K562 (cell line): Measurements from ENCODE around the gene ZNF689. TPM values are rescaled to one million over a fixed set of nuclear protein-coding genes. Genes with fewer than 3 reads are reported as not detected.

ENCODE experiments used
- ATAC-seq: fragments of 200-7000 bp; cut with Tn5 transposase; 3 replicates; pipeline ENCODE4 v1.9.1; 2020; ENCODE audit warnings: moderate library complexity
- BruUV-seq: library from RNA; stranded (reverse); fragments of 400-500 nt; replicated peaks from 2 replicates; lab custom pipeline; 2021; lab: Mats Ljungman, UMichigan
- CTCF ChIA-PET: fragments of 300-600 bp; formaldehyde crosslinking; extraction: SDS; loops from one replicate; lab custom pipeline; 2021; ENCODE audit warnings: low intra/inter-chr PET ratio; lab: Yijun Ruan, JAX
- POLR2A ChIA-PET: fragments of 300-600, 350-650 bp; sonication (Branson Sonifier 250); formaldehyde crosslinking; extraction: SDS; loops from one replicate; lab custom pipeline; 2021; ENCODE audit warnings: antibody characterized with exemption, inconsistent platforms; lab: Yijun Ruan, JAX
- DNase-seq, 4 experiments: peaks; one replicate each; pipeline versions ENCODE4 v3.0.0 to v3.0.0-alpha.2; 2011 to 2018; ENCODE audit warnings: low spot score in 3 of 4, mixed read lengths in 3 of 4; ENCODE audit errors: extremely low read depth in 1 of 4
- FAIRE-seq: peaks from 2 replicates; lab custom pipeline; 2011; peaks lifted over from hg19 to GRCh38; lab: Jason Lieb, UNC
- H2AFZ ChIP-seq: 2 replicates; pipeline ENCODE4 v1.6.0; 2011; ENCODE audit warnings: low read depth, low read length, control low read depth, inconsistent platforms
- H3K27ac ChIP-seq: fragments of 200-600 bp; 3 replicates; pipeline ENCODE4 v1.8.0; 2011; ENCODE audit warnings: low read depth, mild to moderate bottlenecking, control low read depth, inconsistent platforms, low read length, moderate library complexity, mixed read lengths; ENCODE audit errors: extremely low read depth
- H3K27me3 ChIP-seq, 2 experiments: fragments of 300-600 bp in 1 of 2; 2 replicates in 1 of 2; 3 replicates in 1 of 2; pipeline versions ENCODE4 v1.6.0 to v1.8.0; 2011; ENCODE audit warnings: inconsistent platforms in 2 of 2, low read length in 2 of 2, mild to moderate bottlenecking in 1 of 2, mixed read lengths in 1 of 2, moderate library complexity in 1 of 2; ENCODE audit not compliant: control insufficient read depth in 2 of 2, insufficient read depth in 2 of 2
- H3K36me3 ChIP-seq: fragments of 300-600 bp; 3 replicates; pipeline ENCODE4 v1.8.0; 2011; ENCODE audit warnings: mild to moderate bottlenecking, low read length, inconsistent platforms; ENCODE audit not compliant: control insufficient read depth, insufficient read depth
- H3K4me1 ChIP-seq, 2 experiments: fragments of 200-600 bp in 1 of 2; replicated peaks in 1 of 2; 2 replicates in 1 of 2; 3 replicates in 1 of 2; pipeline versions ENCODE4 v1.5.1 to v1.8.0; 2011; ENCODE audit warnings: inconsistent platforms in 2 of 2, low read length in 2 of 2, mild to moderate bottlenecking in 1 of 2, mixed read lengths in 1 of 2, moderate library complexity in 1 of 2; ENCODE audit not compliant: control insufficient read depth in 2 of 2, insufficient read depth in 2 of 2
- H3K4me2 ChIP-seq: 2 replicates; pipeline ENCODE4 v1.6.1; 2011; ENCODE audit warnings: low read length, control low read depth, inconsistent platforms, mixed read lengths; ENCODE audit not compliant: insufficient read depth
- H3K4me3 ChIP-seq: fragments of 200-600 bp; sonication (generic), shearing (Covaris generic); 2 replicates; pipeline ENCODE4 v1.5.1; 2016; ENCODE audit warnings: control low read depth, inconsistent platforms
- H3K79me2 ChIP-seq: fragments of 200-600 bp; 3 replicates; pipeline ENCODE4 v1.8.0; 2011; ENCODE audit warnings: low read length, inconsistent platforms; ENCODE audit not compliant: control insufficient read depth, insufficient read depth
- H3K9ac ChIP-seq, 2 experiments: 2 replicates each; pipeline versions ENCODE4 v1.6.0 to v1.6.1; 2011; ENCODE audit warnings: low read depth in 2 of 2, low read length in 2 of 2, control low read depth in 1 of 2, inconsistent platforms in 1 of 2, mild to moderate bottlenecking in 1 of 2, mixed read lengths in 1 of 2; ENCODE audit not compliant: insufficient read depth in 1 of 2
- H3K9me1 ChIP-seq: one replicate; pipeline ENCODE4 v1.6.0; 2011; ENCODE audit warnings: inconsistent platforms, mild to moderate bottlenecking, low read length, moderate library complexity; ENCODE audit not compliant: control insufficient read depth, insufficient read depth
- H3K9me3 ChIP-seq: replicated peaks from 2 replicates; pipeline ENCODE4 v1.5.1; 2011; ENCODE audit warnings: low read depth, low read length, inconsistent platforms; ENCODE audit not compliant: control insufficient read depth, insufficient read depth
- H4K20me1 ChIP-seq: replicated peaks from 2 replicates; pipeline ENCODE4 v1.6.1; 2011; ENCODE audit warnings: low read length, inconsistent platforms, mixed read lengths; ENCODE audit not compliant: control insufficient read depth, insufficient read depth
- EGR1 ChIP-seq: fragments of 450-650 bp; conservative IDR thresholded peaks from 2 replicates; pipeline ENCODE4 v1.6.1; 2017; ENCODE audit warnings: mild to moderate bottlenecking
- LEF1 ChIP-seq: fragments of 450-650 bp; IDR thresholded peaks from 2 replicates; pipeline ENCODE4 v1.6.1; 2016; ENCODE audit warnings: mild to moderate bottlenecking
- POLR2AphosphoS2 ChIP-seq: IDR thresholded peaks from 2 replicates; pipeline ENCODE4 v1.6.1; 2012; ENCODE audit warnings: low read length, improper control_type of control experiment
- TRIM28 ChIP-seq: fragments of 450-650 bp; IDR thresholded peaks from 2 replicates; pipeline ENCODE4 v1.6.1; 2017
- ZNF143 ChIP-seq: sonication (generic); formaldehyde crosslinking; IDR thresholded peaks from 2 replicates; pipeline ENCODE4 v1.9.0; 2022; ENCODE audit warnings: mild to moderate bottlenecking, missing genetic modification reagents
- WGBS: fragments of 100-300 bp; shearing (Covaris generic); methylation state at CpG from one replicate; pipeline ENCODE4 v1.1.6; 2016; ENCODE audit warnings: low coverage, mixed read lengths; ENCODE audit not compliant: insufficient coverage; ENCODE audit errors: missing lambda C conversion rate; 5-methylcytosine and 5-hydroxymethylcytosine counted together
- in situ Hi-C: fragments of 300-500 bp; cut with MboI; formaldehyde crosslinking; loops from 4 replicates; pipeline ENCODE4 v1.15.0; 2018; ENCODE audit warnings: inconsistent platforms, mixed read lengths
- intact Hi-C: fragments of 100-400 bp; cut with micrococcal nuclease; formaldehyde crosslinking; loops from 2 replicates; pipeline ENCODE4 v1.14.2; 2022
- polyA plus RNA-seq, 8 experiments: library from polyadenylated mRNA; depleted of rRNA in 4 of 8; stranded (reverse) in 5 of 8; unstranded in 3 of 8; fragments of >200 nt; fragmentation: Nextera tagmentation in 2 of 8; fragmentation: Illumina TruSeq in 1 of 8; extraction: Ambion mirVana in 2 of 8; extraction: Trizol in 1 of 8; gene quantifications; 2 replicates each; pipeline versions ENCODE4 v1.2.1 to v1.2.3, GENCODE V29; 2011 to 2014; ENCODE audit warnings: inconsistent platforms in 1 of 8, missing spikeins in 1 of 8
- total RNA-seq, 7 experiments: library from RNA; depleted of rRNA in 6 of 7; stranded (reverse); fragments of >200 nt in 6 of 7; fragmentation: Illumina TruSeq in 2 of 7; extraction: Trizol in 2 of 7; gene quantifications; 2 replicates each; pipeline versions ENCODE4 v1.2.1 to v1.2.3, GENCODE V29; 2011 to 2021; ENCODE audit warnings: low replicate concordance in 1 of 7
- TF ChIP-seq, protein P1 (sequence below): fragments of 450-650 bp; IDR thresholded peaks from 2 replicates; pipeline ENCODE4 v1.6.1; 2016; ENCODE audit warnings: low read depth

Gene ZNF689
- total and polyA plus RNA-seq, 9 of the 15 experiments (the other 6 are each of a cell fraction or from before 2014, with no cell fraction given), result 5.4 to 15.4 (median 10.8) TPM

GRCh38 chr16:30574678-30575077 is 35.5 kb downstream of the ZNF689 start:
- Histone ChIP-seq H3K79me2 (peaks cover 38% of the 10 kb centered on the region), H4K20me1 (no peaks in the 10 kb centered on the region), H3K4me1 (peaks cover 11 to 35% of the 10 kb centered on the region in 2 experiments; a peak in 4 of 5 replicates), H3K9me1 (no peaks in the 10 kb centered on the region), H3K36me3 (peaks cover 29% of the 10 kb centered on the region; the same call in 2 of the 3 replicates), H3K27me3 (no peaks in the 10 kb centered on the region), H3K4me2 (peak overlapping the region; percentile 43), H3K27ac (peak overlapping the region; percentile 19), H3K9me3 (no peaks in the 10 kb centered on the region), H2AFZ (no peak overlapping the region), H3K9ac (0 out of 4 replicates have a peak overlapping the region, but pooled peaks of 1 of the 2 experiments have one; percentile 20)
- ChIA-PET POLR2A (interaction anchor here (0.9 to 1.3 kb wide), 2 partner anchors 8 to 11 kb away, joined by 3 to 5 read pairs; partner anchors contain the start of gene ZNF785), CTCF (no interaction called here)
- ATAC-seq (no peak), DNase-seq (no peak)
- intact Hi-C loops, result no loop called here
- TF ChIP-seq TRIM28 (no peak), LEF1 (no peak), EGR1 (peak; percentile 68), ZNF143 (CRISPR knock-in tag) (no peak), POLR2AphosphoS2 (no peak)
- TF ChIP-seq, protein P1, sequence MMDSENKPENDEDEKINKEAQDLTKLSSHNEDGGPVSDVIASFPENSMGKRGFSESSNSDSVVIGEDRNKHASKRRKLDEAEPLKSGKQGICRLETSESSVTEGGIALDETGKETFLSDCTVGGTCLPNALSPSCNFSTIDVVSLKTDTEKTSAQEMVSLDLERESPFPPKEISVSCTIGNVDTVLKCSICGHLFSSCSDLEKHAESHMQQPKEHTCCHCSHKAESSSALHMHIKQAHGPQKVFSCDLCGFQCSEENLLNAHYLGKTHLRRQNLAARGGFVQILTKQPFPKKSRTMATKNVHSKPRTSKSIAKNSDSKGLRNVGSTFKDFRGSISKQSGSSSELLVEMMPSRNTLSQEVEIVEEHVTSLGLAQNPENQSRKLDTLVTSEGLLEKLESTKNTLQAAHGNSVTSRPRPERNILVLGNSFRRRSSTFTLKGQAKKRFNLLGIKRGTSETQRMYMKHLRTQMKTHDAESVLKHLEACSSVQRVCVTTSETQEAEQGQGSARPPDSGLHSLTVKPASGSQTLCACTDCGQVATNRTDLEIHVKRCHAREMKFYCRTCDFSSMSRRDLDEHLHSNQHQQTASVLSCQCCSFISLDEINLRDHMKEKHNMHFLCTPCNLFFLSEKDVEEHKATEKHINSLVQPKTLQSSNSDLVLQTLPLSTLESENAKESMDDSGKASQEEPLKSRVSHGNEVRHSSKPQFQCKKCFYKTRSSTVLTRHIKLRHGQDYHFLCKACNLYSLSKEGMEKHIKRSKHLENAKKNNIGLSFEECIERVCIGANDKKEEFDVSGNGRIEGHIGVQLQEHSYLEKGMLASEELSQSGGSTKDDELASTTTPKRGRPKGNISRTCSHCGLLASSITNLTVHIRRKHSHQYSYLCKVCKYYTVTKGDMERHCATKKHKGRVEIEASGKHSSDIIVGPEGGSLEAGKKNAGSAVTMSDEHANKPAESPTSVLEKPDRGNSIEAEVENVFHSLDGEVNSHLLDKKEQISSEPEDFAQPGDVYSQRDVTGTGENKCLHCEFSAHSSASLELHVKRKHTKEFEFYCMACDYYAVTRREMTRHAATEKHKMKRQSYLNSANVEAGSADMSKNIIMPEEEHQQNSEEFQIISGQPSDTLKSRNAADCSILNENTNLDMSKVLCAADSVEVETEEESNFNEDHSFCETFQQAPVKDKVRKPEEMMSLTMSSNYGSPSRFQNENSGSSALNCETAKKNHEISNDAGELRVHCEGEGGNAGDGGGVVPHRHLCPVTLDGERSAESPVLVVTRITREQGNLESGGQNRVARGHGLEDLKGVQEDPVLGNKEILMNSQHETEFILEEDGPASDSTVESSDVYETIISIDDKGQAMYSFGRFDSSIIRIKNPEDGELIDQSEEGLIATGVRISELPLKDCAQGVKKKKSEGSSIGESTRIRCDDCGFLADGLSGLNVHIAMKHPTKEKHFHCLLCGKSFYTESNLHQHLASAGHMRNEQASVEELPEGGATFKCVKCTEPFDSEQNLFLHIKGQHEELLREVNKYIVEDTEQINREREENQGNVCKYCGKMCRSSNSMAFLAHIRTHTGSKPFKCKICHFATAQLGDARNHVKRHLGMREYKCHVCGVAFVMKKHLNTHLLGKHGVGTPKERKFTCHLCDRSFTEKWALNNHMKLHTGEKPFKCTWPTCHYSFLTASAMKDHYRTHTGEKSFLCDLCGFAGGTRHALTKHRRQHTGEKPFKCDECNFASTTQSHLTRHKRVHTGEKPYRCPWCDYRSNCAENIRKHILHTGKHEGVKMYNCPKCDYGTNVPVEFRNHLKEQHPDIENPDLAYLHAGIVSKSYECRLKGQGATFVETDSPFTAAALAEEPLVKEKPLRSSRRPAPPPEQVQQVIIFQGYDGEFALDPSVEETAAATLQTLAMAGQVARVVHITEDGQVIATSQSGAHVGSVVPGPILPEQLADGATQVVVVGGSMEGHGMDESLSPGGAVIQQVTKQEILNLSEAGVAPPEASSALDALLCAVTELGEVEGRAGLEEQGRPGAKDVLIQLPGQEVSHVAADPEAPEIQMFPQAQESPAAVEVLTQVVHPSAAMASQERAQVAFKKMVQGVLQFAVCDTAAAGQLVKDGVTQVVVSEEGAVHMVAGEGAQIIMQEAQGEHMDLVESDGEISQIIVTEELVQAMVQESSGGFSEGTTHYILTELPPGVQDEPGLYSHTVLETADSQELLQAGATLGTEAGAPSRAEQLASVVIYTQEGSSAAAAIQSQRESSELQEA, result no peak
- TF ChIP-seq, all 486 proteins: peak for 1
- FAIRE-seq, result peak; percentile 56
- H3K4me3 ChIP-seq, result no peak overlapping the region
- BruUV-seq, result no TSS peak
- in situ Hi-C loops, result no loop called here
- WGBS, result 11% methylated on average over 1 of the region's 1 CpG
